HL-60 (cell line): Measurements from ENCODE around the gene ZNF891.

ENCODE experiments used
- POLR2AphosphoS5 ChIP-seq: IDR thresholded peaks from 2 replicates; pipeline ENCODE4 v1.6.1; 2012; ENCODE audit warnings: low read depth
- SPI1 ChIP-seq: IDR thresholded peaks from 2 replicates; pipeline ENCODE4 v1.6.1; 2012; ENCODE audit warnings: low read depth, mild to moderate bottlenecking, borderline replicate concordance
- TF ChIP-seq, protein P1 (sequence below): IDR thresholded peaks from one replicate; pipeline ENCODE4 v1.5.1; 2011; ENCODE audit warnings: low read length, control low read depth, inconsistent platforms; ENCODE audit not compliant: insufficient read depth

DNA sequence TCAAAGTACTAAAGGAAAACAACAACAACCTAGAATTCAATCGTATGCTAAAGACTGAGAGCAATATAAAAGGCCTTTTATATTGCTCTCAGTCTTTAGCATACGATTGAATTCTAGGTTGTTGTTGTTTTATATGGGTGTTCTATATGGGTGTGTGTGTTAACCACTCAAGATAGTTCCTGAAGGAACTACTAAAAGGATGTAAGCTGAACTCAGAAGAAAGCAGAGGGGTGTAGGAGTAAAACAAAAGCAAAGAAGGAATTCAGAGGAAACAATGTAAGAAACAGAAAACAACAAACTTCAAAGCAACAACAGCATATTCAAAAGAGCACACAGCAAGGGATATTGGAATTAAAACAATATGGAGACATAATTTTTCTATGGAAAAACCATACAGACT, 5.4 kb downstream of the ZNF891 start:
- TF ChIP-seq, protein P1, sequence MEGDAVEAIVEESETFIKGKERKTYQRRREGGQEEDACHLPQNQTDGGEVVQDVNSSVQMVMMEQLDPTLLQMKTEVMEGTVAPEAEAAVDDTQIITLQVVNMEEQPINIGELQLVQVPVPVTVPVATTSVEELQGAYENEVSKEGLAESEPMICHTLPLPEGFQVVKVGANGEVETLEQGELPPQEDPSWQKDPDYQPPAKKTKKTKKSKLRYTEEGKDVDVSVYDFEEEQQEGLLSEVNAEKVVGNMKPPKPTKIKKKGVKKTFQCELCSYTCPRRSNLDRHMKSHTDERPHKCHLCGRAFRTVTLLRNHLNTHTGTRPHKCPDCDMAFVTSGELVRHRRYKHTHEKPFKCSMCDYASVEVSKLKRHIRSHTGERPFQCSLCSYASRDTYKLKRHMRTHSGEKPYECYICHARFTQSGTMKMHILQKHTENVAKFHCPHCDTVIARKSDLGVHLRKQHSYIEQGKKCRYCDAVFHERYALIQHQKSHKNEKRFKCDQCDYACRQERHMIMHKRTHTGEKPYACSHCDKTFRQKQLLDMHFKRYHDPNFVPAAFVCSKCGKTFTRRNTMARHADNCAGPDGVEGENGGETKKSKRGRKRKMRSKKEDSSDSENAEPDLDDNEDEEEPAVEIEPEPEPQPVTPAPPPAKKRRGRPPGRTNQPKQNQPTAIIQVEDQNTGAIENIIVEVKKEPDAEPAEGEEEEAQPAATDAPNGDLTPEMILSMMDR, result no peak
- TF ChIP-seq SPI1, result no peak
- no peak for TF ChIP-seq POLR2AphosphoS5
